ENCODE measurements around the gene VHLL. TPM values are rescaled to one million over a fixed set of nuclear protein-coding genes. Genes with fewer than 3 reads are reported as not detected.

VHLL gene
- total and polyA plus RNA-seq, 2 of the 13 experiments (the other 11 are each of a cell fraction or from before 2014, with no cell fraction given), result 0.24 TPM; not detected in 1

DNA sequence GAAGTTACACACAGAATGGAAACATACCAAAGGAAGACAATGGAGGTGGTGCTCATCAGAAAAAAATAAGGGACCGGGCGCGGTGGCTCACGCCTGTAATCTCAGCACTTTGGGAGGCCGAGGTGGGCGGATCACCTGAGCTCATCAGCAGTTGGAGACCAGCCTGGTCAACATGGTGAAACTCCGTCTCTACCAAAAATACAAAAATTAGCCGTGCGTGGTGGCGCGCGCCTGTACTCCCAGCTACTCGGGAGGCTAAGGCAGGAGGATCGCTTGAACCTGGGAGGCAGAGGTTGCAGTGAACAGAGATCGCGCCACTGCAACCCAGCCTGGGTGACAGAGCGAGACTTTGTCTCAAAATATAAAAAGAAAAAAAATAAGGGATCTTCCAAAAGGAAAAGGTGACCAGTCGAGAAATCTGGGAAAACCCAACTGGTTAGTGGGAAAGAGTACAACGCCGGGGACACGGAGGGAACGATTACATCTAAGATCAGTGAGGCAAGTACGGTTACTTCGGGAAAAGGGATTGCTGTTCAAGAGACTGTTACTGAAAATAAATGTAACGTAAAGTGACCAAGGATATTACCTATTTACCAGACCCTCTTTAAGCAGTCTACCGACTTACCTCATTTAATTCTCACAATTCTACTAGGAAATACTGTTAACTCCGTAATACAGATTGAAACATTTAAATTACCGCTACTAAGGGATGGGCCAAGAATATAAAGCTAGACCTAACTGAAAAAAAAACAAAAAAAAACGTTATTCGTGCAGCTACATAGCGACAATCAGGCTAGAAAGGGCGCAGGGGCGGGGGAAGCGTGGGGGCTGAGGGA, 38.2 kb upstream of the VHLL start:
- peak overlapping the region; percentile 85 for H3K9ac ChIP-seq (ENCODE audit: insufficient read depth, low read depth, low read length)
- in situ Hi-C loops (cut with HindIII; ENCODE audit: extremely low pct_ligation_motif_present, low pct_unique_long_range_greater_than_20kb), result no loop called here
- ATAC-seq (no peak), FAIRE-seq (no peak), DNase-seq (ENCODE audit: low spot score) (no peak)
- H3K9me3 ChIP-seq (ENCODE audit: low read length), result no peaks in the 10 kb centered on the region
- BruUV-seq (replicated peaks), result TSS peak; percentile 48
- H3K36me3 ChIP-seq (replicated peaks in 1 of 2; ENCODE audit: control insufficient read depth in 1 of 2, insufficient read depth in 2 of 2, low read length in 2 of 2), result peaks cover 3 to 34% of the 10 kb centered on the region in 2 experiments; a peak in 4 of 5 replicates
- peak overlapping the region; percentile 87 to 94 (median 92) for H3K4me3 ChIP-seq (replicated peaks in 1 of 3; ENCODE audit: insufficient read depth in 1 of 3, low read depth in 2 of 3, low read length in 3 of 3)
- peak overlapping the region; percentile 85 for H3K27ac ChIP-seq (ENCODE audit: extremely low read length, insufficient read depth, low read length)
- intact Hi-C loops (cut with micrococcal nuclease; ENCODE audit: unreplicated experiment), result loop anchor here (5.0 kb wide), 2 partner anchors 35 to 45 kb away; no protein-coding TSS in a partner anchor
- H3K27me3 ChIP-seq (ENCODE audit: control insufficient read depth in 1 of 2, insufficient read depth in 2 of 2, low read length in 2 of 2), result no peaks in the 10 kb centered on the region; a peak in 1 of 5 replicates
- H2AFZ ChIP-seq (ENCODE audit: low read length), result no peak overlapping the region
- peaks cover 17% of the 10 kb centered on the region for H4K20me1 ChIP-seq (ENCODE audit: insufficient read depth, low read length)
- H3K4me1 ChIP-seq (ENCODE audit: insufficient read depth, low read length), result peaks cover 25% of the 10 kb centered on the region
- H3K4me2 ChIP-seq (ENCODE audit: low read depth, low read length), result peak overlapping the region; percentile 88
- ChIA-PET POLR2A (interaction anchor here (0.8 to 2.9 kb wide), 11 partner anchors 20 to 219 kb away, joined by 3 to 22 read pairs (median 4); partner anchors contain the start of genes PMF1, RHBG and SMG5), CTCF (ENCODE audit: low intra/inter-chr PET ratio, low total read pairs) (no interaction called here)
- peaks cover 43% of the 10 kb centered on the region for H3K79me2 ChIP-seq (ENCODE audit: insufficient read depth, low read length)
- WGBS (ENCODE audit: low lambda C conversion rate), result 8% methylated on average over 34 of the region's 34 CpGs
- no peak for TF ChIP-seq ZFP1 (CRISPR knock-in tag; IDR thresholded peaks at IDR 0.05)
- TF ChIP-seq KDM5A (IDR thresholded peaks at IDR 0.05; ENCODE audit: borderline replicate concordance, low read length), result peak; percentile 58; the same call in 1 of the 2 replicates
- TF ChIP-seq, protein P1, sequence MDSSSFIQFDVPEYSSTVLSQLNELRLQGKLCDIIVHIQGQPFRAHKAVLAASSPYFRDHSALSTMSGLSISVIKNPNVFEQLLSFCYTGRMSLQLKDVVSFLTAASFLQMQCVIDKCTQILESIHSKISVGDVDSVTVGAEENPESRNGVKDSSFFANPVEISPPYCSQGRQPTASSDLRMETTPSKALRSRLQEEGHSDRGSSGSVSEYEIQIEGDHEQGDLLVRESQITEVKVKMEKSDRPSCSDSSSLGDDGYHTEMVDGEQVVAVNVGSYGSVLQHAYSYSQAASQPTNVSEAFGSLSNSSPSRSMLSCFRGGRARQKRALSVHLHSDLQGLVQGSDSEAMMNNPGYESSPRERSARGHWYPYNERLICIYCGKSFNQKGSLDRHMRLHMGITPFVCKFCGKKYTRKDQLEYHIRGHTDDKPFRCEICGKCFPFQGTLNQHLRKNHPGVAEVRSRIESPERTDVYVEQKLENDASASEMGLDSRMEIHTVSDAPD (CRISPR knock-in tag; IDR thresholded peaks at IDR 0.05), result no peak
- no peak for TF ChIP-seq MTF2 (CRISPR knock-in tag; IDR thresholded peaks at IDR 0.05; ENCODE audit: borderline replicate concordance)
- TF ChIP-seq KDM1A (CRISPR knock-in tag; IDR thresholded peaks at IDR 0.05), result 0 out of 2 replicates have a peak, but pooled peaks have one; percentile 19
- TF ChIP-seq, protein P2, sequence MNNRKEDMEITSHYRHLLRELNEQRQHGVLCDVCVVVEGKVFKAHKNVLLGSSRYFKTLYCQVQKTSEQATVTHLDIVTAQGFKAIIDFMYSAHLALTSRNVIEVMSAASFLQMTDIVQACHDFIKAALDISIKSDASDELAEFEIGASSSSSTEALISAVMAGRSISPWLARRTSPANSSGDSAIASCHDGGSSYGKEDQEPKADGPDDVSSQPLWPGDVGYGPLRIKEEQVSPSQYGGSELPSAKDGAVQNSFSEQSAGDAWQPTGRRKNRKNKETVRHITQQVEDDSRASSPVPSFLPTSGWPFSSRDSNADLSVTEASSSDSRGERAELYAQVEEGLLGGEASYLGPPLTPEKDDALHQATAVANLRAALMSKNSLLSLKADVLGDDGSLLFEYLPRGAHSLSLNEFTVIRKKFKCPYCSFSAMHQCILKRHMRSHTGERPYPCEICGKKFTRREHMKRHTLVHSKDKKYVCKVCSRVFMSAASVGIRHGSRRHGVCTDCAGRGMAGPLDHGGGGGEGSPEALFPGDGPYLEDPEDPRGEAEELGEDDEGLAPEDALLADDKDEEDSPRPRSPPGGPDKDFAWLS (CRISPR knock-in tag; IDR thresholded peaks at IDR 0.05; ENCODE audit: borderline replicate concordance), result no peak
- TF ChIP-seq ZMYM2 (CRISPR knock-in tag; IDR thresholded peaks at IDR 0.05), result peak; percentile 17; the same call in 1 of the 2 replicates
- TF ChIP-seq, protein P3, sequence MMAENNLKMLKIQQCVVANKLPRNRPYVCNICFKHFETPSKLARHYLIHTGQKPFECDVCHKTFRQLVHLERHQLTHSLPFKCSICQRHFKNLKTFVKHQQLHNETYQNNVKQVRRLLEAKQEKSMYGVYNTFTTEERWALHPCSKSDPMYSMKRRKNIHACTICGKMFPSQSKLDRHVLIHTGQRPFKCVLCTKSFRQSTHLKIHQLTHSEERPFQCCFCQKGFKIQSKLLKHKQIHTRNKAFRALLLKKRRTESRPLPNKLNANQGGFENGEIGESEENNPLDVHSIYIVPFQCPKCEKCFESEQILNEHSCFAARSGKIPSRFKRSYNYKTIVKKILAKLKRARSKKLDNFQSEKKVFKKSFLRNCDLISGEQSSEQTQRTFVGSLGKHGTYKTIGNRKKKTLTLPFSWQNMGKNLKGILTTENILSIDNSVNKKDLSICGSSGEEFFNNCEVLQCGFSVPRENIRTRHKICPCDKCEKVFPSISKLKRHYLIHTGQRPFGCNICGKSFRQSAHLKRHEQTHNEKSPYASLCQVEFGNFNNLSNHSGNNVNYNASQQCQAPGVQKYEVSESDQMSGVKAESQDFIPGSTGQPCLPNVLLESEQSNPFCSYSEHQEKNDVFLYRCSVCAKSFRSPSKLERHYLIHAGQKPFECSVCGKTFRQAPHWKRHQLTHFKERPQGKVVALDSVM (CRISPR knock-in tag; IDR thresholded peaks at IDR 0.05), result peak; percentile 93
- TF ChIP-seq, protein P4, sequence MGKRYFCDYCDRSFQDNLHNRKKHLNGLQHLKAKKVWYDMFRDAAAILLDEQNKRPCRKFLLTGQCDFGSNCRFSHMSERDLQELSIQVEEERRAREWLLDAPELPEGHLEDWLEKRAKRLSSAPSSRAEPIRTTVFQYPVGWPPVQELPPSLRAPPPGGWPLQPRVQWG (CRISPR knock-in tag; IDR thresholded peaks at IDR 0.05; ENCODE audit: borderline replicate concordance, low read depth), result no peak
- TF ChIP-seq ZNF460 (CRISPR knock-in tag; IDR thresholded peaks at IDR 0.05; ENCODE audit: borderline replicate concordance), result peak; percentile 99
- TF ChIP-seq ZNF790 (CRISPR knock-in tag; IDR thresholded peaks at IDR 0.05; ENCODE audit: borderline replicate concordance), result no peak
